ENCODE data around the gene LARP7.
"Not testable (repeated sequence)": the region's sequence is repeated elsewhere in the genome, so short reads cannot be mapped to it uniquely, and the experiment has no call there.

The LARP7 gene

GRCh38 chr4:112637552-112637866 lies 566 bp downstream of the LARP7 start:
- no peaks in the 10 kb centered on the region for H3K27me3 ChIP-seq
- peak overlapping the region; percentile 95 for H3K4me3 ChIP-seq (ENCODE audit: low read depth, low read length)
- no peaks in the 10 kb centered on the region for H3K4me1 ChIP-seq
- no peaks in the 10 kb centered on the region for H3K9me3 ChIP-seq
- no peak for TF ChIP-seq CTCF (IDR thresholded peaks at IDR 0.05; ENCODE audit: low read depth, low read length)
- H3K36me3 ChIP-seq: no peaks in the 10 kb centered on the region; the same call in 1 of the 2 replicates
- no peak for DNase-seq

GRCh38 chr4:112642526-112642925 lies 5.6 kb downstream of the LARP7 start:
- DNase-seq: no peak
- H3K27me3 ChIP-seq: no peaks in the 10 kb centered on the region
- H3K4me3 ChIP-seq (ENCODE audit: low read depth, low read length): no peak overlapping the region
- H3K9me3 ChIP-seq: no peaks in the 10 kb centered on the region
- TF ChIP-seq CTCF (IDR thresholded peaks at IDR 0.05; ENCODE audit: low read depth, low read length): no peak
- peaks cover 22% of the 10 kb centered on the region for H3K36me3 ChIP-seq
- H3K4me1 ChIP-seq: no peaks in the 10 kb centered on the region

DNA sequence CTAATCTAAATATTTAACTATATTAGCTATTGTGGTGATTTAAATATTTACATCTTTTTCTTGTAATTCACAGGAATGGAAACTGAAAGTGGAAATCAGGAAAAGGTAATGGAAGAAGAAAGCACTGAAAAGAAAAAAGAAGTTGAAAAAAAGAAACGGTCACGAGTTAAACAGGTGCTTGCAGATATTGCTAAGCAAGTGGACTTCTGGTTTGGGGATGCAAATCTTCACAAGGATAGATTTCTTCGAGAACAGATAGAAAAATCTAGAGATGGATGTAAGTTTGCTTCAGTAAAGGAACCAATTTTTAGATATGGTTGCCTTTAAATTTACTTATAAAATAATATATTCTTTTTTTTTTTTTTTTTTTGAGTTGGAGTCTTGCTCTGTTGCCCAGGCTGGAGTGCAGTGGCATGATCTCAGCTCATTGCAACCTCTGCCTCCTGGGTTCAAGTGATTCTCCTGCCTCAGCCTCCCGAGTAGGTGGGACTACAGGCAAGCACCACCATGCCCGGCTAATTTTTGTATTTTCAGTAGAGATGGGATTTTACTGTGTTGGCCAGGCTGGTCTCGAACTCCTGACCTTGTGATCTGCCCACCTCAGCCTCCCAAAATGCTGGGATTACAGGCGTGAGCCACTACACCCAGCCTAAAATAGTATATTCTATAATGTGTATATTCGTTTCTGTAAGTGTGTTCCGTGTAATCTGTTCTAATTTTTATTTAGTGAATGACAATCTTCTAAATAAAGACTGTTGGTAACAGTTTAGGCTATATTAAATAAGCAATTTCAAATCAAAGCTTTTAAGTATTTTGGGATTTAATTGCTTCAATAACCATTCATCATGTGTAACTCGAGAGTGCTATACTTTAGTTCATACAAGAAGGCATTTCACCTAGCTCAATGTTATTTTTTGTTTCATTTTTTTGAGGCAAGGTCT lies 7.9 kb downstream of the LARP7 start:
- H3K27me3 ChIP-seq; H3K9me3 ChIP-seq; DNase-seq; H3K4me3 ChIP-seq (ENCODE audit: low read depth, low read length); H3K4me1 ChIP-seq: not testable (repeated sequence)
- H3K36me3 ChIP-seq: peaks cover 31% of the 10 kb centered on the region

DNA sequence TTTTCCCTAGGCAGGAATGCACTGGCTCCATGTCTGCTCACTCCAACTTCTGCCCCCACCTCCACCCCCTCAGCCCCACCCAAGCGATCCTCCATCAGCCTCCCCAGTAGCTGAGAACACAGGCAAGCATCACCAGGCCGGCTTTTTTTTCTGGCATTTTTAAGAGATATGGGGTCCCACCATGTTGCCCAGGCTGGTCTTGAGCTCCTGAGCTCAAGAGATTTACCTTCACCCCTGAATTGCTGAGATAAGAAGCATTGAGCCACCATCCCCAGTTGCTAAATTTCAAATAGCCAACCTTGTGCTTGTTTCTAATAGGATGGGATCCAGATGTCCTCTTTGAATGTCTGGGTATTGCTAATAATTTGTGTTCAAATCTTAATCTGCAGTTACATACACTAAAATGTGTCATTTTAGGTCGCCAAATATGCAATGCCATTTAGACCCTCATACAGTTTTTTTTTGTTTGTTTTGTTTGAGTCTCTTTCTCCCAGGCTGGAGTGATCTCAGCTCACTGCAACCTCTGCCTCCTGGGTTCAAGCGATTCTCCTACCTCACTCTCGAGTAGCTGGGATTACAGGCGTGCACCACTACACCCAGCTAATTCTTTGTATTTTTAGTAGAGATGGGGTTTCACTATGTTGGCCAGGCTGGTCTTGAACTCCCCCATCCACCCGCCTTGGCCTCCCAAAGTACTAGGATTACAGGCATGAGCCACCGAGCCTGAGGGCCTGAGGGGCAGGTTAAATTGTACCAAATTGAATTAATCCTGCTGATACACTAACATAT lies 8.8 kb downstream of the LARP7 start:
- TF ChIP-seq CTCF (IDR thresholded peaks at IDR 0.05; ENCODE audit: low read depth, low read length): no peak
- Histone ChIP-seq H3K9me3 (no peaks in the 10 kb centered on the region), H3K4me3 (ENCODE audit: low read depth, low read length) (no peak overlapping the region), H3K27me3 (no peaks in the 10 kb centered on the region), H3K36me3 (peaks cover 37% of the 10 kb centered on the region), H3K4me1 (no peaks in the 10 kb centered on the region)
- no peak for DNase-seq

- peaks cover 45% of the 10 kb centered on the region for H3K36me3 ChIP-seq
- H3K4me3 ChIP-seq (ENCODE audit: low read depth, low read length): no peak overlapping the region
Observed at GRCh38 chr4:112646632-112647537, 9.9 kb downstream of the LARP7 start.

More at GRCh38 chr4:112646632-112647537, 9.9 kb downstream of the LARP7 start:
- no peak for DNase-seq
- no peaks in the 10 kb centered on the region for H3K4me1 ChIP-seq
- H3K27me3 ChIP-seq: no peaks in the 10 kb centered on the region
- H3K9me3 ChIP-seq: no peaks in the 10 kb centered on the region
- TF ChIP-seq CTCF (IDR thresholded peaks at IDR 0.05; ENCODE audit: low read depth, low read length): no peak

All from BE2C (cell line).